Loucy (cell line): ENCODE results near the gene ASPSCR1.

Experiments used
- H2AFZ ChIP-seq: fragments of 200-600 bp; sonication (generic); 2 replicates; pipeline ENCODE4 v1.6.0; 2016; ENCODE audit warnings: antibody characterized with exemption, mild to moderate bottlenecking, low read length, moderate library complexity
- H3F3A ChIP-seq: fragments of 200-600 bp; 2 replicates; pipeline ENCODE4 v1.6.0; 2016; ENCODE audit warnings: antibody characterized with exemption, low read depth, mild to moderate bottlenecking
- H3K27me3 ChIP-seq: fragments of 200-600 bp; sonication (generic); 2 replicates; pipeline ENCODE4 v1.6.1; 2014; ENCODE audit warnings: low read length, mild to moderate bottlenecking; ENCODE audit not compliant: insufficient read depth, poor library complexity, severe bottlenecking
- H3K36me3 ChIP-seq: fragments of 200-600 bp; sonication (generic); 2 replicates; pipeline ENCODE4 v1.6.1; 2016; ENCODE audit warnings: low read length; ENCODE audit not compliant: insufficient read depth
- H3K4me1 ChIP-seq: fragments of 200-600 bp; sonication (generic); 2 replicates; pipeline ENCODE4 v1.5.1; 2014; ENCODE audit warnings: low read length, mild to moderate bottlenecking; ENCODE audit not compliant: insufficient read depth, poor library complexity, severe bottlenecking
- H3K4me2 ChIP-seq: fragments of 200-600 bp; sonication (generic); 2 replicates; pipeline ENCODE4 v1.6.0; 2014; ENCODE audit warnings: antibody characterized with exemption, low read length, low read depth, mild to moderate bottlenecking; ENCODE audit not compliant: poor library complexity, severe bottlenecking
- H3K4me3 ChIP-seq: fragments of 200-600 bp; sonication (generic); 2 replicates; pipeline ENCODE4 v1.5.1; 2014; ENCODE audit warnings: low read length, mild to moderate bottlenecking, mixed read lengths; ENCODE audit not compliant: poor library complexity, severe bottlenecking
- H3K79me2 ChIP-seq: fragments of 200-600 bp; sonication (generic); 2 replicates; pipeline ENCODE4 v1.6.1; 2014; ENCODE audit warnings: low read length; ENCODE audit not compliant: insufficient read depth
- H3K9ac ChIP-seq: fragments of 200-600 bp; sonication (generic); 2 replicates; pipeline ENCODE4 v1.6.0; 2014; ENCODE audit warnings: mild to moderate bottlenecking, low read depth, low read length, moderate library complexity; ENCODE audit not compliant: poor library complexity, severe bottlenecking
- H3K9me2 ChIP-seq: fragments of 200-600 bp; sonication (generic); replicated peaks from 2 replicates; pipeline ENCODE4 v1.6.1; 2016; ENCODE audit warnings: low read depth, low read length, mixed read lengths
- H3K9me3 ChIP-seq: fragments of 200-600 bp; sonication (generic); 2 replicates; pipeline ENCODE4 v1.6.1; 2014; ENCODE audit warnings: mild to moderate bottlenecking, antibody characterized with exemption, low read length, low read depth; ENCODE audit not compliant: insufficient read depth
- H4K20me1 ChIP-seq: fragments of 200-600 bp; sonication (generic); 2 replicates; pipeline ENCODE4 v1.6.0; 2014; ENCODE audit warnings: antibody characterized with exemption, low read length, mild to moderate bottlenecking; ENCODE audit not compliant: insufficient read depth, poor library complexity, severe bottlenecking
- EZH2phosphoT487 ChIP-seq: fragments of 200-600 bp; IDR thresholded peaks from 2 replicates; pipeline ENCODE4 v1.6.1; 2018; ENCODE audit warnings: antibody characterized with exemption, mild to moderate bottlenecking, moderate library complexity, borderline replicate concordance
- TF ChIP-seq, protein P1 (sequence below): fragments of 200-600 bp; sonication (generic); conservative IDR thresholded peaks from 2 replicates; pipeline ENCODE4 v1.5.1; 2014; ENCODE audit warnings: mild to moderate bottlenecking, antibody characterized with exemption, low read length

The ASPSCR1 gene

DNA sequence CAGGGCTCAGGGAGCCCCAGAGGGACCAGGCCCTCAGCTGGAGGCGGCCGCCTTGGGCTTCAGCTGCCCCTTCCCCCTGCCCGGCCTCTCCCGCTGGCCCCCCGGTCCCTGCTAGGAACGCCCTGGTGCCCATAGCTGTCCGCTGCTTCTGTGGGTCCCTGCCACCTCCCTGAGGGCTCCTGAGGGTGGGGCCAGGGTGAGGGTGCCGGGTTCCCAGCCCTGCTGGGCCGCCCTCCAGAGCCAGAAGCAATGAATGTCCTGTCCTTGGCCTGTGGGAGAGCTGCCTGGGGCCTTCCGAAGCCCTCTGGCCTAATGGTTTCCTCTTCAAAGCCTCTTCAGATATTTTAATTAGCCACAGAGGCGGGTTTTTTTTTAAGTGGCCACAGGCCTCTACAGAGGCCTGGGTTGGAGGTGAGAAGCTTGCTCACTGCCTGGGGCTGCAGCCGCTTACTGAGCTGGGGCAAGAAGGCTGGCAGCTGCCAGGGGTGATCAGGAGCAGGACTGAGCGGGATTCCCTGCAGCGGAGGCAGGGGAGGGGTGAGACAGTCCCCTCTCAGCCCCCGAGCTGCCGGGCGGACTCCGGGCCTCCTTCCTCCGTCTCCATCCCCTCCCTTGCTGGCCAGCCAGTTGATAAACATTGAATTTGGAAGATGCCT lies 35.3 kb downstream of the ASPSCR1 start:
- H3K9ac ChIP-seq, result no peak overlapping the region

GRCh38 chr17:82013341-82013740 lies 35.9 kb downstream of the ASPSCR1 start:
- no peaks in the 10 kb centered on the region for H4K20me1 ChIP-seq
- H3K9me3 ChIP-seq, result no peaks in the 10 kb centered on the region
- H3K79me2 ChIP-seq, result no peaks in the 10 kb centered on the region
- H3K4me3 ChIP-seq, result no peak overlapping the region
- no peak overlapping the region for H3K9ac ChIP-seq
- no peaks in the 10 kb centered on the region for H3K4me1 ChIP-seq
- no peaks in the 10 kb centered on the region for H3F3A ChIP-seq
- no peak overlapping the region for H2AFZ ChIP-seq
- no peak for TF ChIP-seq EZH2phosphoT487
- TF ChIP-seq, protein P1, sequence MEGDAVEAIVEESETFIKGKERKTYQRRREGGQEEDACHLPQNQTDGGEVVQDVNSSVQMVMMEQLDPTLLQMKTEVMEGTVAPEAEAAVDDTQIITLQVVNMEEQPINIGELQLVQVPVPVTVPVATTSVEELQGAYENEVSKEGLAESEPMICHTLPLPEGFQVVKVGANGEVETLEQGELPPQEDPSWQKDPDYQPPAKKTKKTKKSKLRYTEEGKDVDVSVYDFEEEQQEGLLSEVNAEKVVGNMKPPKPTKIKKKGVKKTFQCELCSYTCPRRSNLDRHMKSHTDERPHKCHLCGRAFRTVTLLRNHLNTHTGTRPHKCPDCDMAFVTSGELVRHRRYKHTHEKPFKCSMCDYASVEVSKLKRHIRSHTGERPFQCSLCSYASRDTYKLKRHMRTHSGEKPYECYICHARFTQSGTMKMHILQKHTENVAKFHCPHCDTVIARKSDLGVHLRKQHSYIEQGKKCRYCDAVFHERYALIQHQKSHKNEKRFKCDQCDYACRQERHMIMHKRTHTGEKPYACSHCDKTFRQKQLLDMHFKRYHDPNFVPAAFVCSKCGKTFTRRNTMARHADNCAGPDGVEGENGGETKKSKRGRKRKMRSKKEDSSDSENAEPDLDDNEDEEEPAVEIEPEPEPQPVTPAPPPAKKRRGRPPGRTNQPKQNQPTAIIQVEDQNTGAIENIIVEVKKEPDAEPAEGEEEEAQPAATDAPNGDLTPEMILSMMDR, result no peak
- H3K9me2 ChIP-seq, result no peaks in the 10 kb centered on the region
- no peak overlapping the region for H3K4me2 ChIP-seq
- no peaks in the 10 kb centered on the region for H3K36me3 ChIP-seq
- no peaks in the 10 kb centered on the region for H3K27me3 ChIP-seq

More for the DNA sequence above, 35.3 kb downstream of the ASPSCR1 start:
- Histone ChIP-seq H3K79me2 (no peaks in the 10 kb centered on the region), H3K4me2 (no peak overlapping the region), H3K27me3 (no peaks in the 10 kb centered on the region), H3K9me3 (no peaks in the 10 kb centered on the region), H3K36me3 (no peaks in the 10 kb centered on the region), H3F3A (no peaks in the 10 kb centered on the region), H3K4me3 (no peak overlapping the region), H4K20me1 (no peaks in the 10 kb centered on the region), H2AFZ (no peak overlapping the region), H3K9me2 (no peaks in the 10 kb centered on the region), H3K4me1 (no peaks in the 10 kb centered on the region)
- TF ChIP-seq, protein P1, result no peak
- no peak for TF ChIP-seq EZH2phosphoT487

DNA sequence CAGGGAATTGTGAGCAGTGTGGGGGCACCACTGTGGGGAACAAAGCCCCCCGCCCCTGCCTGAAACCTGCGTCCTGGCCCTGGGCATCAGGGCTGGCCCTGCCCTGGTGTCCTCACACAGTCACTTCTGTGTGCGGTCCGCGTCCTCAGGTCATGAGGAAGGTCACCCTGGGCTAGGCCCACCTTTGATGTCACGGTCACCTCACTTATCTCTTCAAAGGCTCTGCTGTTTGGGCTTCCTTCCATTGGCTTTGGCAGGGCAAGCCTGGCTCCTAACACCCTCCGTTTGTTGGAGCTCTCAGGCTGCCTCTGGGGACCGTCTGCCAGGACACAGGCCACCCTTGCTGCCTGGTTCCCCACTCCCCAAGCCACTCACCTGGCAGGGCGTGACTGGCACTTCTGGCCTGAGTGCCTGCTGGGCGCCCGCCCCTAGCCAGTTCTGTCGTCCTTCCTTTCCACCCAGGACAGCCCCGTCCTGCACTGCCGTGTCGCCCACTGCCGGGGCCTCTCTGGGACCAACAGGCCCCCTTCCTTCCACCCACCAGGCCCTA lies 36.4 kb downstream of the ASPSCR1 start:
- no peak overlapping the region for H2AFZ ChIP-seq
- no peak overlapping the region for H3K4me3 ChIP-seq
- H3K9me2 ChIP-seq, result no peaks in the 10 kb centered on the region
- no peaks in the 10 kb centered on the region for H3K79me2 ChIP-seq
- H3F3A ChIP-seq, result no peaks in the 10 kb centered on the region
- H3K36me3 ChIP-seq, result no peaks in the 10 kb centered on the region
- no peaks in the 10 kb centered on the region for H3K27me3 ChIP-seq
- H3K9me3 ChIP-seq, result no peaks in the 10 kb centered on the region
- no peak overlapping the region for H3K4me2 ChIP-seq
- no peaks in the 10 kb centered on the region for H3K4me1 ChIP-seq
- H4K20me1 ChIP-seq, result no peaks in the 10 kb centered on the region
- H3K9ac ChIP-seq, result no peak overlapping the region
- TF ChIP-seq EZH2phosphoT487, result no peak
- TF ChIP-seq, protein P1, result no peak
